GM12891 (cell line): ENCODE measurements around the gene NKIRAS2.

Experiments used
- PAX5 ChIP-seq: IDR thresholded peaks from 2 replicates; pipeline ENCODE4 v1.6.1; 2011; ENCODE audit warnings: low read length, moderate library complexity, mild to moderate bottlenecking; ENCODE audit not compliant: insufficient read depth, severe bottlenecking
- POLR2A ChIP-seq: IDR thresholded peaks from 2 replicates; pipeline ENCODE4 v1.6.1; 2011; ENCODE audit warnings: low read depth, low read length, control low read depth
- TAF1 ChIP-seq: IDR thresholded peaks from 2 replicates; pipeline ENCODE4 v1.6.1; 2011; ENCODE audit warnings: low read depth, low read length, control low read depth

- no peak for TF ChIP-seq TAF1
- no peak for TF ChIP-seq PAX5
- no peak for TF ChIP-seq POLR2A
Measured at GRCh38 chr17:42023524-42024349, 3.8 kb downstream of the NKIRAS2 start.
